ENCODE measurements around the gene FBXW2. TPM values are rescaled to one million over a fixed set of nuclear protein-coding genes. Genes with fewer than 3 reads are reported as not detected.
A peak's percentile ranks its signal among the peaks of the same experiment; 100 is the strongest.

Gene FBXW2
- total RNA-seq, 2 donors from 2014 or later = 16.6 to 19.1 TPM

DNA sequence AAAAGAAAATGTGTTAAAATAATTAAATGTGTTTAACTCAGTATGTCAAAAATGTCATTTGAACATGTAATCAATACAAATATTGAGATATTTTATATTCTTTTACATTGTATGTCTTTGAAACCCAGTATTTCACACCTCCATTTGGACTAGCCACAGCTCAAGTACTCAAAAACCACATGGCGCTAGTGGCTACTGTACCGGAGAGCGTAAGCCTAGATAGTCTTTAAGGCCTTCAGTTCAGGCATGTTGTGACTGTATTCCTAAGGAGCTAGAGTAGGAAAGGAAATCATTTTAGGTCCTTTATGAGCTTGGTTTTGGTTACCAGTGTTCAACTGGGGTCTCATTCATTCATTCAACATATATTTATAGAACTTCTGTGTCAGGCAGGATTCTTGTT, 12.8 kb downstream of the FBXW2 start:
- no peaks in the 10 kb centered on the region for H3K27me3 ChIP-seq
- no peak for TF ChIP-seq POLR2A (IDR thresholded peaks at IDR 0.05)
- TF ChIP-seq, protein P1, sequence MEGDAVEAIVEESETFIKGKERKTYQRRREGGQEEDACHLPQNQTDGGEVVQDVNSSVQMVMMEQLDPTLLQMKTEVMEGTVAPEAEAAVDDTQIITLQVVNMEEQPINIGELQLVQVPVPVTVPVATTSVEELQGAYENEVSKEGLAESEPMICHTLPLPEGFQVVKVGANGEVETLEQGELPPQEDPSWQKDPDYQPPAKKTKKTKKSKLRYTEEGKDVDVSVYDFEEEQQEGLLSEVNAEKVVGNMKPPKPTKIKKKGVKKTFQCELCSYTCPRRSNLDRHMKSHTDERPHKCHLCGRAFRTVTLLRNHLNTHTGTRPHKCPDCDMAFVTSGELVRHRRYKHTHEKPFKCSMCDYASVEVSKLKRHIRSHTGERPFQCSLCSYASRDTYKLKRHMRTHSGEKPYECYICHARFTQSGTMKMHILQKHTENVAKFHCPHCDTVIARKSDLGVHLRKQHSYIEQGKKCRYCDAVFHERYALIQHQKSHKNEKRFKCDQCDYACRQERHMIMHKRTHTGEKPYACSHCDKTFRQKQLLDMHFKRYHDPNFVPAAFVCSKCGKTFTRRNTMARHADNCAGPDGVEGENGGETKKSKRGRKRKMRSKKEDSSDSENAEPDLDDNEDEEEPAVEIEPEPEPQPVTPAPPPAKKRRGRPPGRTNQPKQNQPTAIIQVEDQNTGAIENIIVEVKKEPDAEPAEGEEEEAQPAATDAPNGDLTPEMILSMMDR (IDR thresholded peaks at IDR 0.05) = no peak
- no peaks in the 10 kb centered on the region for H3K9me3 ChIP-seq
- no peak overlapping the region for H3K27ac ChIP-seq
- H3K36me3 ChIP-seq (replicated peaks in 1 of 2; ENCODE audit: insufficient read depth in 1 of 2, low read depth in 2 of 2) = peaks cover 0 to 11% of the 10 kb centered on the region in 2 donors
- peaks cover 18% of the 10 kb centered on the region for H3K4me1 ChIP-seq
- no peak for ATAC-seq
- 93 to 98% methylated on average over 3 of the region's 3 CpGs for WGBS, 2 donors
- intact Hi-C loops (cut with DNase I) = no loop called here
- H3K4me3 ChIP-seq = no peak overlapping the region
- no peak for DNase-seq

DNA sequence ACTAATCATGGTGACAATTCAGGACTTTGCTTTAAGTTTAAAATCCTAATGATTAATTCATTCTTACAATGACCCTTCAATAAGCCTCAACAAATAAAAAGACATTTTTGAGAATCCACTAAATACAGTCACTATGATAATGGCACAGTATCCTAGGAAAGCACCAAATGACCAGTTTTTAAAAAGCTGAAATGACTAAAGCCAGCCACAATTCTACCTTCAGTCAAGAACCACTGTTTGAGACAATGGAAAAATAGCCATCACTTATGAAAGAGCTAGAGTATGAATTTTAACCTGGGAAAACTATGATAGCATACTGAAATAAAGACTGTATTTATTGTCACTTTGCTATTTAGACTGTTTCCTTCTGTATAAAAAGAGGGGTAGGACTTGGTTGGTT, 14.0 kb downstream of the FBXW2 start:
- ATAC-seq = no peak
- H3K4me1 ChIP-seq = peaks cover 18% of the 10 kb centered on the region
- H3K9me3 ChIP-seq = no peaks in the 10 kb centered on the region
- H3K27ac ChIP-seq = peak overlapping the region in 2 of 4 donors; percentile 45 to 50
- H3K4me3 ChIP-seq = no peak overlapping the region
- no peak for DNase-seq
- no peaks in the 10 kb centered on the region for H3K27me3 ChIP-seq
- intact Hi-C loops (cut with DNase I) = no loop called here
- peaks cover 0 to 13% of the 10 kb centered on the region in 2 donors for H3K36me3 ChIP-seq (replicated peaks in 1 of 2; ENCODE audit: insufficient read depth in 1 of 2, low read depth in 2 of 2)
- no peak for TF ChIP-seq POLR2A (IDR thresholded peaks at IDR 0.05)
- TF ChIP-seq, protein P1 (IDR thresholded peaks at IDR 0.05) = no peak

DNA sequence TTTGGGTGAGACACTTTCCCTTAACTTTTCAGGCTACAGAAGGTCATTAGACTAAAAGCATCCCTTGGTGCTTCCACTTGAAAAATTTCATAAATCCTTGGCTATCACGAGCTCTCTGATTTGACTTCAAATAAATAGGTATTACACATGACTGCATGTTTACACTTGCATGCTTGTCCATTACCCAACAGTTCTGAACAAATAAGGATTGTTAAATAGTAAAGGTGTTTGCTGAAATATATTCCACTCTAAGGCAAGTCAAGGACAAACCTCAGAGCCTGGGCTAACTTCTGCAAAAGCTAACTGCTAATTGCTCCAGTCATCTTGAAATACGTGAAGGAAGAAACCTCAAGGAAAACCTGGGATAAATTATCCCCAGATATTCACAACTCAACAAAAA, 14.5 kb downstream of the FBXW2 start:
- Histone ChIP-seq H3K27me3 (no peaks in the 10 kb centered on the region), H3K27ac (peak overlapping the region in 3 of 4 donors; percentile 38 to 50 (median 45)), H3K4me1 (peaks cover 18% of the 10 kb centered on the region), H3K9me3 (no peaks in the 10 kb centered on the region), H3K4me3 (no peak overlapping the region), H3K36me3 (replicated peaks in 1 of 2; ENCODE audit: insufficient read depth in 1 of 2, low read depth in 2 of 2) (peaks cover 0 to 13% of the 10 kb centered on the region in 2 donors)
- intact Hi-C loops (cut with DNase I) = no loop called here
- peak in 2 of 4 donors; percentile 14 to 18 for DNase-seq
- ATAC-seq = peak; percentile 82
- WGBS, 2 donors = 18 to 19% methylated on average over 2 of the region's 2 CpGs
- TF ChIP-seq, protein P1 (IDR thresholded peaks at IDR 0.05) = no peak
- no peak for TF ChIP-seq POLR2A (IDR thresholded peaks at IDR 0.05)

DNA sequence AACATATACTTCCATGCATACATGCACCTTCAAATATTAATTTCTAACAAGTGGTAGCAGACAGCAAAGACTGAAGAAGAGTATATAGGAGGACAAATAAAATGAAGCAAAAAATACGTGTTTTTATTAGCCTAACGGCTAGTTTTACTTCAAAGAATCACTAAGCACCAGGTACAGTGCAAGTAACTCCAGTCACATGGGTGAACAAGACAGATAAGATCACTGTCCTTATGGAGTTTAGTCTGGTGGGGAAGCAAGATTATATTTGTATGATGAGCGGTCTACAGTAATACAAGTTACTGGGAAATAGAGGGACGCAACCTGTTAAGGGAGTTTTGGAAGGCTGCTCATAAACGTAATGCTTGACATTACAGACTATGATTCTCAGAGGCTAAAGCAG, 16.0 kb downstream of the FBXW2 start:
- H3K4me1 ChIP-seq = peaks cover 18% of the 10 kb centered on the region
- no peak overlapping the region for H3K27ac ChIP-seq
- intact Hi-C loops (cut with DNase I) = no loop called here
- 92 to 95% methylated on average over 5 of the region's 5 CpGs for WGBS, 2 donors
- H3K4me3 ChIP-seq = no peak overlapping the region
- H3K9me3 ChIP-seq = no peaks in the 10 kb centered on the region
- TF ChIP-seq POLR2A (IDR thresholded peaks at IDR 0.05) = no peak
- ATAC-seq (no peak), DNase-seq (no peak)
- no peaks in the 10 kb centered on the region for H3K27me3 ChIP-seq
- peaks cover 0 to 13% of the 10 kb centered on the region in 2 donors for H3K36me3 ChIP-seq (replicated peaks in 1 of 2; ENCODE audit: insufficient read depth in 1 of 2, low read depth in 2 of 2)

DNA sequence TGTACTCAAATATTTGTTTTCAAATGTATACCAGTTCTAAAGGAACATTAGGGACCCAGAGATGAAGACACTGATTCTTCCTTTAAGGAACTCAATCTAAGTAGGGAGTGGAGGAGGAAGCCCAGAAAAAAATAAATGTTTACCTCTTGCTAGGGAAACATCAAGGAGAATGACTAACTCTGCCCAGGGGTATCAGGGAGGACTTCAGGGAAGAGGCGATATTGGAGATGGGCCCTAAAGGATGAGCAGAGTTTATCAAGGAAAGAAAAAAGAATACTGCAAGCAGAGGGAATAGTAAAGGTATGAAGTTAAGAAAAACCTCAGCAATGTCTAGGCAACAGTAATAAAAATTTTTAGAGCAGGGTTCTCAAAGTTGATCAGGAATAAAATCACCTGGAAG, 16.4 kb downstream of the FBXW2 start:
- H3K4me3 ChIP-seq = no peak overlapping the region
- ATAC-seq = no peak
- H3K27ac ChIP-seq = no peak overlapping the region
- DNase-seq = no peak
- peaks cover 18% of the 10 kb centered on the region for H3K4me1 ChIP-seq
- H3K9me3 ChIP-seq = no peaks in the 10 kb centered on the region
- peaks cover 0 to 13% of the 10 kb centered on the region in 2 donors for H3K36me3 ChIP-seq (replicated peaks in 1 of 2; ENCODE audit: insufficient read depth in 1 of 2, low read depth in 2 of 2)
- no peak for TF ChIP-seq POLR2A (IDR thresholded peaks at IDR 0.05)
- TF ChIP-seq, protein P1 (IDR thresholded peaks at IDR 0.05) = no peak
- 94% methylated on average over 1 of the region's 1 CpG for WGBS, 2 donors
- H3K27me3 ChIP-seq = no peaks in the 10 kb centered on the region
- intact Hi-C loops (cut with DNase I) = no loop called here
